NCI-H2107 treated with DMSO at 0.1 percent for 48 hours (cell line): Measurements from ENCODE around the gene SNAI3.

Experiments used
- DNase-seq: peaks from one replicate; lab custom pipeline; 2025; ENCODE audit not compliant: unreplicated experiment; lab: John Stamatoyannopoulos, UW

The SNAI3 gene

GRCh38 chr16:88705801-88706228 is 19.5 kb upstream of the SNAI3 start:
- DNase-seq = no peak

- no peak for DNase-seq
Measured at GRCh38 chr16:88705076-88705684, 18.9 kb upstream of the SNAI3 start.

GRCh38 chr16:88703486-88704309 is 17.4 kb upstream of the SNAI3 start:
- no peak for DNase-seq

GRCh38 chr16:88702371-88703210 is 16.3 kb upstream of the SNAI3 start:
- no peak for DNase-seq

GRCh38 chr16:88701581-88702370 is 15.5 kb upstream of the SNAI3 start:
- DNase-seq = no peak

GRCh38 chr16:88700636-88701482 is 14.6 kb upstream of the SNAI3 start:
- DNase-seq = no peak

- no peak for DNase-seq
Measured at GRCh38 chr16:88700322-88700635, 14.0 kb upstream of the SNAI3 start.

GRCh38 chr16:88699180-88699579 is 12.9 kb upstream of the SNAI3 start:
- DNase-seq = no peak

- no peak for DNase-seq
Measured at GRCh38 chr16:88698646-88699045, 12.3 kb upstream of the SNAI3 start.

GRCh38 chr16:88697831-88698615 is 11.7 kb upstream of the SNAI3 start:
- DNase-seq = no peak

GRCh38 chr16:88697116-88697830 is 11.0 kb upstream of the SNAI3 start:
- DNase-seq = no peak

GRCh38 chr16:88696441-88696840 is 10.1 kb upstream of the SNAI3 start:
- no peak for DNase-seq

- DNase-seq = no peak
Measured at GRCh38 chr16:88695753-88696152, 9.4 kb upstream of the SNAI3 start.

- DNase-seq = no peak
Measured at GRCh38 chr16:88695218-88695617, 8.9 kb upstream of the SNAI3 start.

- no peak for DNase-seq
Measured at GRCh38 chr16:88694221-88695087, 8.1 kb upstream of the SNAI3 start.

- DNase-seq = no peak
Measured at GRCh38 chr16:88693420-88694177, 7.3 kb upstream of the SNAI3 start.

- DNase-seq = no peak
Measured at GRCh38 chr16:88692861-88693260, 6.6 kb upstream of the SNAI3 start.
